GM12891 (cell line): ENCODE measurements around the gene ANKRD16.
"Not testable (repeated sequence)": the region's sequence is repeated elsewhere in the genome, so short reads cannot be mapped to it uniquely, and the experiment has no call there.

Experiments
- DNase-seq: peaks from one replicate; pipeline ENCODE4 v3.0.0; 2011; ENCODE audit warnings: low spot score; ENCODE audit not compliant: insufficient read length
- FAIRE-seq: peaks from 2 replicates; lab custom pipeline; 2011; peaks lifted over from hg19 to GRCh38; lab: Jason Lieb, UNC
- PAX5 ChIP-seq: IDR thresholded peaks from 2 replicates; pipeline ENCODE4 v1.6.1; 2011; ENCODE audit warnings: low read length, moderate library complexity, mild to moderate bottlenecking; ENCODE audit not compliant: insufficient read depth, severe bottlenecking
- POLR2A ChIP-seq: IDR thresholded peaks from 2 replicates; pipeline ENCODE4 v1.6.1; 2011; ENCODE audit warnings: low read depth, low read length, control low read depth
- POLR2AphosphoS5 ChIP-seq: IDR thresholded peaks from 2 replicates; pipeline ENCODE4 v1.6.1; 2011; ENCODE audit warnings: low read depth, low read length, control low read depth
- POU2F2 ChIP-seq: IDR thresholded peaks from 2 replicates; pipeline ENCODE4 v1.6.1; 2011; ENCODE audit warnings: low read depth, mild to moderate bottlenecking, control low read depth, low read length, moderate library complexity
- SPI1 ChIP-seq: IDR thresholded peaks from 2 replicates; pipeline ENCODE4 v1.6.1; 2011; ENCODE audit warnings: low read depth, low read length, control low read depth
- TAF1 ChIP-seq: IDR thresholded peaks from 2 replicates; pipeline ENCODE4 v1.6.1; 2011; ENCODE audit warnings: low read depth, low read length, control low read depth

Gene ANKRD16

DNA sequence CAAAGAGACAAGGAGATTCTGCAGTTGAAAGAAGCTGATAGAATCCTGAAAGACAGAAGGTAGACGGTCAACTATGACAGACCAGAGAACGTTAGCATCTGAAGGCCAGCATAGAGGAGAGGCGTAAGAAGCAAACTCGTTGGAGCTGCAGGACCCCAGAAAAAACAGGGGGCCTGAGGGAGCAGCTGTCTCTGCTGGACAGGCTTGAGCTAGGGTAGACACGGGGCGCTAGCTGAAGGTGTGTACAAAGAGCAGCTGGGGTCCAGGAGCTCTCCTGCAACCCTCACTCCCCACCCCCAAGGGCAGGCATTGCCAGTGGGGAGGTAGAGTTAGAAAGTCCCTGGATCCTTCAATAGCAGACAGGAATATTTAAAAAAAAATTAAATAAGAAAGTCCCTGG, 61.9 kb downstream of the ANKRD16 start:
- no peak for TF ChIP-seq POLR2A
- no peak for TF ChIP-seq PAX5
- no peak for TF ChIP-seq POLR2AphosphoS5
- TF ChIP-seq TAF1: no peak
- no peak for TF ChIP-seq POU2F2
- TF ChIP-seq SPI1: no peak
- DNase-seq (no peak), FAIRE-seq (no peak)

DNA sequence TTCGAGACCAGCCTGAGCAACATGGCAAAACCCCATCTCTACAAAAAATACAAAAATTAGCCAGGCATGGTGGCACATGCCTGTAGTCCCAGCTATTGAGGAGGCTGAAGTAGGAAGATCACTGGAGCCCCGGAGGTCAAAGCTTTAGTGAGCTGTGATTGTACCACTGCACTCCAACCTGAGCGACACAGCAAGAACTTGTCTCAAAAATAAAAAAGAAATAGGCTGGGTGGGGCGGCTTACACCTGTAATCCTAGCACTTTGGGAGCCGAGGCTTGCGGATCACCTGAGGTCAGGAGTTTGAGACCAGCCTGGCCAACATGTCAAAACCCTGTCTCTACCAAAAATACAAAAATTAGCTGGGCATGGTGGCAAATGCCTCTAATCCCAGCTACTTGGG, 63.2 kb downstream of the ANKRD16 start:
- DNase-seq, FAIRE-seq: not testable (repeated sequence)

DNA sequence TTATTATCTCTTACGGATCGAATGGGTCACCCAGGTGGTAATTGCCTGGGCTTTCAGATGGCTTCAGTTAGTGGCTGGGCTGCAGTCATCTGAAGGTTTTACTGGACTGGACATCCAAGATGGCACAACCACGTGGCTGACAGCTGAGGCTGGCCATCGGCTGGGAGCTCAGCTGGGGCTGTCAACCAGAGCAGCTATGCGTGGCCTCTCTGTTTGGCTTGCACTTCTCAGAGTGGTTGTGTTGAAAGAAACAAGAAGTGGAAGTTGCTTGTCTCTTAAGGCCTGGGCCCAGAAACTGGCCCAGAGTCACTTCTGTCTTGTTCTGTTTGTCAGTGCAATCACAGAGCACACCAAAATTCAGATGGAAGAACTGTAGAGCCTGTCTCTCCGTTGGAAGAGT, 70.8 kb downstream of the ANKRD16 start:
- DNase-seq: no peak
- FAIRE-seq: peak; percentile 76
- TF ChIP-seq POLR2AphosphoS5 (no peak), SPI1 (peak; percentile 79), PAX5 (peak; percentile 56)

DNA sequence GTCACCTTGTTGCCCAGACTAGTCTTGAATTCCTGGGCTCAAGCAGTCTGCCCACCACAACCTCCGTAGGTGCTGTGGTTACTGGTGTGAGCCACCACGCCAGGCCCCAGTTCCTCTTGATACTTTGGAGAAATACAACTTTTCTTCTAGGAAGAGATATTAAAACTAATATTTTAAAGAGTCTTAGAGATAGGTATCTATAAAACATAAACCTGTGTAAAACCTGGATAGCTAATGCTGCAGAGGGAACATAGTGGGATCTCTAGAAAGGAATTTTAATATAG, 71.7 kb downstream of the ANKRD16 start:
- peak; percentile 28 for FAIRE-seq
- TF ChIP-seq POLR2AphosphoS5: no peak
- TF ChIP-seq SPI1: peak; percentile 51

DNA sequence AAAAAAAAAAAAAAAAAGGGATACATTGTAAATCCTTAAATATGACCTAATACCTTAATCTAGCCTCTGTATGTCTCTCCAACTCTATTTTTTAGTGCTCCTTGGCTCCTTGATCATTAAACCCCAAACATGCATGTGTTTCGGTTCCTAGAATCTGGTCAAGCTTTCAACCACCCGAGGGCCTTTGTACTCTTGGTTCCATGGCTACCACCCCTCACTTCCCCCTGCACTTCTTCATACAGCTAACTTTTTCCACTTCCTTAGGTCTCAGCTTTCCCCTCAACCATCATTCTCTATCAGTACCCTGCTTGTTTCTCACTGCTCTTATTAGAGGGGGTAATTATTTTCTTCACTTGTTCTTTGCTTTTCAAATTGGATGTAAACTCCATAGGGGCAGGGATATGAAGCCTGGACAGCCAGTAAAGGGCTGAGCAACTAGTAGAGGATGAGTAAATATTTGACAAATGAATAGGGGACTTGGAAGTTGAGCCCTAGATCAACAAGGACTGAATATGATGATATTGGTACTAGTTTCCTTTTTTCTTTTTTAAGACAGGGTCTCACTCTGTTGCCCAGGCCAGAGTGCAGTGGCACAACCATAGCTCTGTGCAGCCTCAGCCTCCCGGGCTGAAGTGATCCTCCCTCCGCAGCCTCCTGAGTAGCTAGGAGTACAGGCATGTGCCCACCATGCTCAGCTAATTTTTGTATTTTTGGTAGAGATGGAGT, 72.2 kb downstream of the ANKRD16 start:
- TF ChIP-seq SPI1: peak; percentile 91
- TF ChIP-seq TAF1: no peak
- peak; percentile 36; the same call in 1 of the 2 replicates for TF ChIP-seq POU2F2
- no peak for TF ChIP-seq PAX5
- TF ChIP-seq POLR2AphosphoS5: no peak
- peak; percentile 72 for FAIRE-seq
- DNase-seq: no peak

More for the DNA sequence above, 71.7 kb downstream of the ANKRD16 start:
- no peak for DNase-seq

- no peak for DNase-seq
- peak; percentile 56 for FAIRE-seq
- no peak for TF ChIP-seq SPI1
- no peak for TF ChIP-seq POLR2AphosphoS5
- TF ChIP-seq PAX5: no peak
- no peak for TF ChIP-seq TAF1
- TF ChIP-seq POU2F2: no peak
- TF ChIP-seq POLR2A: no peak
Measured at GRCh38 chr10:5816170-5816569, 73.5 kb downstream of the ANKRD16 start.

GRCh38 chr10:5814110-5815107, 75.3 kb downstream of the ANKRD16 start:
- FAIRE-seq (no peak), DNase-seq (no peak)
- TF ChIP-seq PAX5: no peak
- no peak for TF ChIP-seq SPI1
- peak; percentile 4; the same call in 1 of the 2 replicates for TF ChIP-seq TAF1
- TF ChIP-seq POU2F2: peak; percentile 22; the same call in 1 of the 2 replicates
- no peak for TF ChIP-seq POLR2AphosphoS5
- no peak for TF ChIP-seq POLR2A

- TF ChIP-seq POLR2A (peak; percentile 93), SPI1 (peak; percentile 48), POU2F2 (peak; percentile 16; the same call in 1 of the 2 replicates), PAX5 (peak; percentile 8), TAF1 (peak; percentile 90), POLR2AphosphoS5 (peak; percentile 96)
- FAIRE-seq: peak; percentile 95
- peak; percentile 85 for DNase-seq
Measured at GRCh38 chr10:5813341-5814109, 76.2 kb downstream of the ANKRD16 start, which contains the start of gene GDI2. Gene GDI2, minus strand, starts transcription at chr10:5813434. Its CDS starts 176 bp downstream, at chr10:5813258.

DNA sequence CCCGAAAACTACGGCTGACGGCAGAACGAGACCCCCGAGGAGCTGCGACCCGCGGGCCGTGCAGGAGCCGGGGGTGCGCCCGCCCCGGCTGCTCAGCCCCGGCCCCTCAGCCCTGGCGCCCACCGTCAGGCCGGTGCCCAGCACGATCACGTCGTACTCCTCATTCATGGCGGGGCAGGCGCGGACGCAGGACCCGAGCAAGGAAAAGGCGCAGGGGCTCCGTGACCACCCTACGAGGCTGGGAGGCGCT, 76.7 kb downstream of the ANKRD16 start:
- no peak for FAIRE-seq
- TF ChIP-seq POLR2AphosphoS5 (no peak), SPI1 (no peak)
- no peak for DNase-seq
